GM12891 (cell line): ENCODE results near the gene ZMIZ1.
"Not testable (repeated sequence)": the region's sequence is repeated elsewhere in the genome, so short reads cannot be mapped to it uniquely, and the experiment has no call there.

ENCODE experiments used
- PAX5 ChIP-seq: IDR thresholded peaks from 2 replicates; pipeline ENCODE4 v1.6.1; 2011; ENCODE audit warnings: low read length, moderate library complexity, mild to moderate bottlenecking; ENCODE audit not compliant: insufficient read depth, severe bottlenecking
- POLR2A ChIP-seq: IDR thresholded peaks from 2 replicates; pipeline ENCODE4 v1.6.1; 2011; ENCODE audit warnings: low read depth, low read length, control low read depth
- POLR2AphosphoS5 ChIP-seq: IDR thresholded peaks from 2 replicates; pipeline ENCODE4 v1.6.1; 2011; ENCODE audit warnings: low read depth, low read length, control low read depth
- POU2F2 ChIP-seq: IDR thresholded peaks from 2 replicates; pipeline ENCODE4 v1.6.1; 2011; ENCODE audit warnings: low read depth, mild to moderate bottlenecking, control low read depth, low read length, moderate library complexity
- SPI1 ChIP-seq: IDR thresholded peaks from 2 replicates; pipeline ENCODE4 v1.6.1; 2011; ENCODE audit warnings: low read depth, low read length, control low read depth
- TAF1 ChIP-seq: IDR thresholded peaks from 2 replicates; pipeline ENCODE4 v1.6.1; 2011; ENCODE audit warnings: low read depth, low read length, control low read depth

- not testable (repeated sequence) for TF ChIP-seq POLR2A, POLR2AphosphoS5, PAX5, TAF1, SPI1, POU2F2
These were observed 32.4 kb upstream of the ZMIZ1 start for GRCh38 chr10:79036416-79036815.
